ENCODE measurements around the gene IFNLR1. TPM values are rescaled to one million over a fixed set of nuclear protein-coding genes. Genes with fewer than 3 reads are reported as not detected.

The IFNLR1 gene
- not detected in 2 replicates for total RNA-seq

DNA sequence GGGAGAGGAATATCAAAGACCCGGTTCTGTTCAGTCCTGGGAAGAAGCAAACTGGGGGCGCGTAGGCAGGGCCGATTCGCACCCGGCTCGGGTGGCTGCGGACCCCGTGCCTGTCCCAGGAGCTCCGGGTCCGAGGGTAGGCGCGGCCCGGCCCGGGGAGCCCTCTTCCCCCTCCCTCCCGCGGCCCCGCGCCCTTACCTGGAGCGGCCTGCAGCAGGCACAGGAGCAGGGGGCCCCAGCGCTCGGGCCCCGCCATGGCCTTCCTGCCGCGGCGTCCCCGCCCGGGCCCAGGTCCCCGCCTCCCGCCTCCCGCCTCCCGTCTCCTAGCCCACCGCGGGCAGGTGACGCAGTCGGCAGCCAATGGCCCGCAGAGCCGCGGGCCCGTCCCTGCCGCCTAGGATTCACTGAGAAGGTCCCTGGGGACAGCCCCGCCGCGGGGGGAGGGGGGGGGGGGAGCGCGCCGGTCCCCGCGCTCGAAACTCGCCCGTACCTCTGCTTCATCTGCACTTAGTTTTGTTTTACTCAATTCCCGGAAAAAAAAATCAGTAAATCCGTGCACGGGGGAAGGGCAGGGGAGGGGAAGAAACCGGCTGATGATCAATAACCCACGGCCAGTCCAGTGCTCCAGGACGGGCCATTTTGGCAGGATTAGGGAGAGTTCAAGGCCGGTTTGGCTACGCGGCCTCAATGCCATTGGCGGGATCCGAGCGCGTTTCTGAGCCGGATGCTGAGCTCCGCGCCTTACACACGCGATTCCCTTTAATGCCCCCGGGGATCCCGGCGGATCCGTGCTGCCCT, at the start of gene IFNLR1:
TSS of gene IFNLR1 (minus strand) at position 297 of the 798 bp plus-strand sequence. CDS start at position 256, 41 bp downstream.

DNA sequence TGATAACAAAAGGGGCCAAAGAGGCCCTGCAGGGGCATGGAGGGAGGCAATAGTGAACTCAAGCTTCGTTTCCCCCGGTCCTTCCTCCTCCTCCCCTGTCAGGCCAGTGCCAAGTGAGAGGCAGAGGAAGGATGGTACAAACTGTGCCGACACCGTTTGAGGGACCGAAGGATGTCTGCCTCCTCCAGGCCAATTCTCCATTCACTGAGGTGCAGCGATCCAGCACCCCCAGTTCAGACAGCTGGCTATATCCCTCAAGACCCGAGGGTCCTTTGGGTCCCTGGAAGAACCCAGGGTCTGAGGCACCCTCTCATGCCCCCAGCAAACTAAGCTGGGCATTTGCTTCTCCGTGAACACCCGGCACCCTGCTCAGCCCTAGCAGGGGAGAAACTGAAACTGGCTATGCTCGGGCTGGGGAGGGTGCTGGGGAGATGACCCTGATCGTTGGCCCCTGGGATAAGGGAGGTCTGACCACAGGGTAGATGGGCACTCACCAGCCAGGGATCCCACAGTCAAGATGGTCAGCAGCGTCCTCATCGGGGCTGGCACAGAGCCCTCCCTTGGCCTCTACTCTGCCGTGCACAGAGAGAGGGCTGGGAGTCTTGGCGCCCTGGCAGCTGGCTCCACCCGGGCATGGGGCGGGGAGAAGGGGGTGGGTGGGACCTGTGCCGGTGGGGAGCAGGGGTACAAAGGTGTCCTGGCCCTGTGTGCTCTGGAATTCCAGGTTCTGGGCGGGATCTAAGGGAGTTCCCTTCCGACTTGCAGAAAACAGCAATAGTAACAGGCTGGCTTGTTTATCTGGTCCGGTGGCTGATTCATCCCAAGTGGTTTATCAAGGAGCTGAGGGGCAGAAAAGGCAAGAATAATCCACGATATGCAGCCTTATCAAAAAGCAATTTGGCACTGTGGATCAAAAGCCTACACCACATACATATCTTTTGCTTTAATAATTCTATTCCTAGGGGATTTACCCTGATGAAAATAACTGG, 44.2 kb downstream of the IFNLR1 start, which contains the start of gene IL22RA1:
TSS of gene IL22RA1 (minus strand) at position 595 of the 989 bp plus-strand sequence. CDS start at position 537, 58 bp downstream.

DNA sequence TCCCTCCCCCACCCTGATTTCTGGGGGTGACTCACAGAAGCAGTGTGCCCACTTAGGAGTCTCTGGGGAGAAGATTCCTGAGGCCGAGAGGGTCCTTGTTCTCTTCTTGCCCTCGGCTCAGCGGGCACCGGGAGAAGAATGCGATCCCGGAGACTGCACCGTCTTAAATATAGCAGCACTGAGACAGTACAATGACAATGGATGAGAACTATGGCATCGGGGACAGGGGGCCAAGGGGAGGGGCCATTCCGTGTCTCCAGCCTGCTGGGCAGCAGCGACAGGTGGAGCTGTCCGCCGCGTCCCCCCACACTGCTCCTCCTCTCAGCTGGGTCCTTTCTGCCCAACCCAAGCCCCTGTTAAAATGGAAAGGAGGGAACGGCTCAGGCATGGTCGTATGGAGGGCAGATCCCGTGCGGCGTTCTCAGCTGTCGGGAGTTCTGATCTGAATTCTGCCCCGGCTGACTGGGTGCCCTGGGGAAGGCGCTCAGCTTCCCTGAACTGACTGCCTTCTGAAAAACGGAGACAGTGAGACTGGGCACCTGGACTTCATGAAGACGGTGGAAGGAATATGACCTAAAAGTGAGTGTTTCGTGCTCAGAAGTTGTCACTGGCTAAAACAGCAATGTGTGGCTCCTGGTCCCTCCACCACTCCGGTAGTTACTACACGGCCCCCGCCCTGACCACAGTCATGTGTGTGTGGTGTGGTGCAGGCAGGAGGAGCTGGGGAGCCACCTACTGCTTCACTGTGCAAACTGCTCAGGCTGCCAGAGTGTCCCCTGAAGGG, 74.9 kb downstream of the IFNLR1 start, which contains the start of gene MYOM3:
TSS of gene MYOM3 (minus strand) at position 140 of the 784 bp plus-strand sequence. CDS start 3,499 bp downstream, outside the sequence.

Other genes with a start within 250 kb of the IFNLR1 start
- 113 and 177 TPM in 2 replicates for gene PNRC2, start 227.5 kb downstream of the IFNLR1 start, total RNA-seq
- gene SRSF10, start 207.0 kb downstream of the IFNLR1 start, total RNA-seq = 90.9 and 140 TPM in 2 replicates
- gene MYOM3, start 75.2 kb downstream of the IFNLR1 start, total RNA-seq = 0.30 and 0.32 TPM in 2 replicates
- not detected in 2 replicates for gene IL22RA1, start 44.1 kb downstream of the IFNLR1 start, total RNA-seq
- not detected in 2 replicates for gene GRHL3, start 132.1 kb upstream of the IFNLR1 start, total RNA-seq
- gene STPG1, start 226.5 kb upstream of the IFNLR1 start, total RNA-seq = 2.3 and 4.1 TPM in 2 replicates
- gene NIPAL3, start 228.5 kb upstream of the IFNLR1 start, total RNA-seq = 19.2 and 35.6 TPM in 2 replicates